Left cardiac atrium (tissue), 4 donors: ENCODE results near the gene CDCP2. TPM values are rescaled to one million over a fixed set of nuclear protein-coding genes. Genes with fewer than 3 reads are reported as not detected.

Source experiments
- ATAC-seq, 2 donors: fragments of 200-7000 bp; cut with Tn5 transposase; one replicate each; pipeline ENCODE4 v1.9.1; 2020; ENCODE audit warnings: mild to moderate bottlenecking in 2 of 2, moderate library complexity in 2 of 2
- DNase-seq: peaks from one replicate; pipeline ENCODE4 v3.0.0-alpha.2; 2020
- intact Hi-C, 2 donors: fragments of 100-400 bp; cut with DNase I; formaldehyde crosslinking; loops; one replicate each; pipeline versions ENCODE4 v1.14.1 to v1.15.1; 2022 to 2023
- total RNA-seq, 2 donors: library from RNA; stranded (reverse); fragmentation: NEBNext Ultra II Directional; extraction: Animal tissue kit (Norgen Biotek cat#: 25700); gene quantifications; one replicate each; pipeline ENCODE4 v1.2.1, GENCODE V29; 2021
- donor health status: DM: no; HTN: yes; CAD: no.
- donor health status: DM: no; HTN: yes; CAD: no; lungs with severe emphysema.
- donor health status: DM: yes; HTN: yes; CAD: no.
- donor health status: Dilated cardiomyopathy.

CDCP2 gene
- total RNA-seq, 2 donors from 2014 or later: not detected

GRCh38 chr1:54142146-54142900 lies 10.5 kb downstream of the CDCP2 start:
- DNase-seq (no peak), ATAC-seq (no peak)
- intact Hi-C loops: no loop called here

- DNase-seq (no peak), ATAC-seq (no peak)
- intact Hi-C loops: no loop called here
Measured at GRCh38 chr1:54139711-54140110, 13.1 kb downstream of the CDCP2 start.

- no peak for DNase-seq
- intact Hi-C loops: no loop called here
- ATAC-seq: no peak
Measured at GRCh38 chr1:54138994-54139393, 13.8 kb downstream of the CDCP2 start.

GRCh38 chr1:54137534-54138061 lies 15.2 kb downstream of the CDCP2 start:
- ATAC-seq (peak in 1 of 2 donors; percentile 58), DNase-seq (no peak)
- intact Hi-C loops: no loop called here

GRCh38 chr1:54136963-54137533 lies 15.8 kb downstream of the CDCP2 start:
- no peak for ATAC-seq
- no peak for DNase-seq
- intact Hi-C loops: no loop called here

GRCh38 chr1:54136269-54136896 lies 16.4 kb downstream of the CDCP2 start:
- ATAC-seq: no peak
- no peak for DNase-seq
- intact Hi-C loops: no loop called here

- ATAC-seq: no peak
- intact Hi-C loops: no loop called here
- no peak for DNase-seq
Measured at GRCh38 chr1:54135436-54136120, 17.2 kb downstream of the CDCP2 start.

- DNase-seq: no peak
- intact Hi-C loops: no loop called here
- ATAC-seq: no peak
Measured at GRCh38 chr1:54134295-54134694, 18.5 kb downstream of the CDCP2 start.

- ATAC-seq (no peak), DNase-seq (no peak)
- intact Hi-C loops: no loop called here
Measured at GRCh38 chr1:54132495-54132894, 20.3 kb downstream of the CDCP2 start.

- DNase-seq (no peak), ATAC-seq (no peak)
- intact Hi-C loops: no loop called here
Measured at GRCh38 chr1:54131419-54131818, 21.4 kb downstream of the CDCP2 start.

- DNase-seq: no peak
- ATAC-seq: no peak
- intact Hi-C loops: loop anchor here in 1 of 2 donors (10.0 kb wide), 1 partner anchor 145 kb away; no protein-coding TSS in a partner anchor
Measured at GRCh38 chr1:54129858-54130257, 22.9 kb downstream of the CDCP2 start.

GRCh38 chr1:54127594-54128300 lies 25.1 kb downstream of the CDCP2 start:
- ATAC-seq: no peak
- no peak for DNase-seq
- intact Hi-C loops: loop anchor here in 1 of 2 donors (10.0 kb wide), 1 partner anchor 147 kb away; no protein-coding TSS in a partner anchor

- DNase-seq (no peak), ATAC-seq (no peak)
- intact Hi-C loops: loop anchor here in 1 of 2 donors (10.0 kb wide), 1 partner anchor 148 kb away; no protein-coding TSS in a partner anchor
Measured at GRCh38 chr1:54126271-54126815, 26.5 kb downstream of the CDCP2 start.

GRCh38 chr1:54125386-54126070 lies 27.3 kb downstream of the CDCP2 start:
- ATAC-seq (peak in 1 of 2 donors; percentile 46), DNase-seq (peak; percentile 31)
- intact Hi-C loops: loop anchor here in 1 of 2 donors (1.0 to 10.0 kb wide), 2 partner anchors 149 to 364 kb away; no protein-coding TSS in a partner anchor

GRCh38 chr1:54124906-54125305 lies 27.9 kb downstream of the CDCP2 start:
- ATAC-seq: no peak
- DNase-seq: no peak
- intact Hi-C loops: loop anchor here (1.0 to 10.0 kb wide), 4 partner anchors 150 to 367 kb away; partner anchors contain the start of gene SSBP3 (in 1 of the 2)

- intact Hi-C loops: loop anchor here (5.0 to 10.0 kb wide), 3 partner anchors 150 to 368 kb away; partner anchors contain the start of gene SSBP3 (in 1 of the 2)
- ATAC-seq (no peak), DNase-seq (no peak)
Measured at GRCh38 chr1:54124472-54124871, 28.3 kb downstream of the CDCP2 start.

- DNase-seq (no peak), ATAC-seq (no peak)
- intact Hi-C loops: loop anchor here (5.0 to 10.0 kb wide), 3 partner anchors 152 to 369 kb away; partner anchors contain the start of gene SSBP3 (in 1 of the 2)
Measured at GRCh38 chr1:54122992-54123391, 29.8 kb downstream of the CDCP2 start.
